ENCODE results near the gene DAGLA. TPM values are rescaled to one million over a fixed set of nuclear protein-coding genes. Genes with fewer than 3 reads are reported as not detected.
"Not testable (repeated sequence)": the region's sequence is repeated elsewhere in the genome, so short reads cannot be mapped to it uniquely, and the experiment has no call there.

Gene DAGLA
- total RNA-seq, 1 experiment from 2014 or later = 0.52 TPM

DNA sequence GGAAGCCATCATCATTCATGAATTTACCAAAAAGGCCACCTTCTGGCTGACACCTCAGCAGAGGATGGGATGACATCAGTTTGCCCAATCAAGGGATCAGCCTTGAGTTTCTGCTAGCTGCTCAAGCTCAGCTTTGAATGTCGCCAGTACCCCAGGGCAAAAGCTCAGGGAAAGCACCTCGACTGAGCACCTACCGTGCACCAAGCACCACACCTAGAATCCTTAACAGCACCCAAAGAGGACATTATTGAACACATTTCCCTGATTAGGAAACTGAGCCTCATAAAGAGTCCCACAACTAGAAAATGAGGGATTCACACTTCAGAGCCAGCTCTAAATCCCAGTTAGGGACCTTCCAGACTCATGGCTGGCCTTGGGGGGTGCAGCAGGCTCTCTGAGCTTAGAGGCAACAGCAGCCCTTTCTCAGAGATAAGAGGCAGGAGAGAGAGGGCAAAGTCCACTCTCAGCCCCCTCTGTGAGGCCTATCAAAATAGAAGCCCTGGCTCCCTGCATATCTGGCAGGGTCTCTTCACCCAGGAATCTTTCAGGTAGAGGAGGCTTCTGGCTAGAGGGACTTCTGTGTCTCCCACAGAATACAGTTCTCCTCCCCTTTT, 13.4 kb upstream of the DAGLA start:
- DNase-seq (ENCODE audit: extremely low read depth, low read depth) = no peak

DNA sequence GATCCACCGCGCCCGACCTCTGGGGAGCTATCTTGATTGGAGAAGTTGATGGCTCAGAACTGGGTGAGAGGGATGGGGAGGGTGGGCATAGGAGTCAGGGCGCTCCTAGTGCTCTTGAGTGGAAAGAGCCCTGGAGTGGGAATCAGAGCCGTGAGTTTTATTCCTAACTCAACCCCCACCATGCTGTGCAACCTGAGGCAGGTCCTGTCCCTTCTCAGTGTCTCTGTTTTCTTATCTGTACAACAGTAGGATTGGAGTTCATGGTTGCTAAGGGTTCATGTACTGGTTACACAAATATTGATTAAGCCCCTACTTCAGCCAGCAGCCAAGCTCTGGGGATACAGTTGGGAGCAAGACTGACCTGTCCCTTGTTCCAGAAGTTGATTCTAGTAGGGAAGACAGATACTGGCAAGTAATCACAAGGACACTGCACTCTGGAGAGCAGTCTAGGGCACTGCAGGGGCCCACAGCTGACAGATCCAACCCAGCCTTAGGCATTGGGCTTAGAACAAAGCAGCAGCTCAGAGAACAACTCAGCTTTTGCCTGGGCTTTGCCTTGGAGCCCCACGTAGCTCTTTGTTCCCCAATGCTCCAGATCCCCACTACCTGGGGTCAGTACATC, 12.4 kb upstream of the DAGLA start:
- DNase-seq (ENCODE audit: extremely low read depth, low read depth) = no peak

DNA sequence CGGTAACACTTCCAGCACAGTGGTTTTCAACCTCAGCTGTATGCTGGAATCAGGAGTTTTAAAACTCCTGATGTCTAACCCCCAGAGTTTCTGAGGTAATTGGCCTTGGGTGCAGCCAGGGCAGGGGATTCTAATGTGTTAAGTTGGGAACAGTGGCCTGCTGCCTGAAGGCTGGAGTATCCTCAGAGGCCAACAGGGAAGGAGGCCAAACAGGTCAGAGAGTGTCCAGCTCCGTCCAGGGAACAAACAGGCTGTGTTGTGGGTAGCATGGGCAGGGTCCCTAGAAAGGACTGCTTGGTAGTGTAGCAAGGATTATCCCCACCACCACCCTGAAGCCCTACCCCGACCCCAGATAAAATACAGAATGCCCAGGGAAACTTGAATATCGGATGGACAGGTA, 10.8 kb upstream of the DAGLA start:
- DNase-seq (ENCODE audit: extremely low read depth, low read depth) = no peak

DNA sequence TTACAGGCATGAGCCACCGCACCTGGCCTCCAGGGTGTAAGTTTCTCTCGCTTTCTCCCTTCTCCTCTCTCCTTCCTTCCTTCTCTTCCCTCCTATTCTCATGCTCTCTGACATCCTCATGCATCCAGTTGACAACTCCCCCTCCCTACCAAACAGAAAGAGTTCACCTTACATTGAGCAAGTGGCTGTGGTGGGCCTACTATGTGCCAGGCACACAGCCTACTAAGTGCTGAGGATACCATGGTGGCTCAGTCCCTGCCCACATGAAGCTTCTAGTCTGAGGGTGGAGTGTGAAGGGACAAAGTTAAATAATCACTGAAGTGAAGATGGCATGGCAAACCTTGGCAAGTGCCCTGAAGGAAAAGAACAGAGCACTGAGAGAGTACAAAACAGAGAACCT, 9.6 kb upstream of the DAGLA start:
- DNase-seq (ENCODE audit: extremely low read depth, low read depth) = no peak

DNA sequence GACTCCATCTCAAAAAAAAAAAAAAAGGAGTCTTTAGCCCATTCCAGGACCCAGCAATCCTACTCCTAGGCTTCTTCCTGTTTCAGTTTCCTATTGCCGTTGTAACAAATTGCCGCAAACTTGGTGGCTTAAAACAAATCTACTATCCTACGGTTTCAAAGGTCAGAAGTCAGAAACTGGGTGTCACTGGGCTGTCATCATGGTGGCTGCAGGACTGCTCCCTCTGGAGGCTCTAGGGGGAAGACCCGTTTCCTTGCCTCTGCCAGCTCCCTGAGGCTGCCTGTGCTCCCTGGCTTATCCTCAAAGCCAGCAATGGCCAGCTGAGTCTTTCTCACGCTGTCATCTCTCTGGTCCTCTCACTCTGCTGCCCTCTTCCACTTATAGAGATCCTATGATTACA, 8.7 kb upstream of the DAGLA start:
- no peak for DNase-seq (ENCODE audit: extremely low read depth, low read depth)

DNA sequence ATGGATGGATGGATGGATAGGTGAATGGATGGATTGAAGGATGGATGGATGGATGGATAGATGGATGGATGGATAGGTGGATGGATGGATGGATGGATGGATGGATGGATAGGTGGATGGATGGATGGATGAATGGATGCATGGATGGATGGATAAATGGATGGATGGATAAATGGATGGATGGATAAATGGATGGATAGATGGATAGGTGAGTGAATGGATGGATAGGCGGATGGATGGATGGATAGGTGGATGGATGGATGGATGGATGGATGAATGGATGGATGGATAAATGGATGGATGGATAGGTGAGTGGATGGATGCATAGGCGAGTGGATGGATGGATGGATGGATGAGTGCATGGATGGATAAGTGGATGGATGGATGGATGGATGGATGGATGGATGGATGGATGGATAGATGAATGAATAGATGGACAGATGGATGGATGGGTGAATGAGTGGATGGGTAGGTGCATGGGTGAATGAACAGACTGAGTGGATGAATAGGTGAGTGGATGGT, 6.2 kb upstream of the DAGLA start:
- not testable (repeated sequence) for DNase-seq (ENCODE audit: extremely low read depth, low read depth)

DNA sequence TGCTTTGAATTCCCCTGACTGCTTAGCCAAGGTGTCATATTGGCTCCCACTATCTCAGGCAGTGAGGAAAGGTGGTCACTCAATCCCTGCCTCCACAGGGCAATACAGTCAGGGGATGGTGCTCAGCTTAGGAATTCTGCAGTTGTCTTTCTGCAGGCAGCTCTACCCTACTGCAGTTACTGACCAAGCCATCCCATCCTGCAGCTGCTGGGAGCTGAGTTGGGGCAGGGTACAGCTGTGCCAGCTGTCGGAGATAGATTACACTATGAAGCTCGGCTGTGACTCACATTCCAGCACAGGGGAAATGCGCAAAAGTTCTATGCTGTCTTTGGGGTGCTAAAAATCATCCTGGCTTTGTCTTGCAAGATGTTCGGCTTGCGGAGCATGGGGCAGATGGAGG, 4.4 kb upstream of the DAGLA start:
- DNase-seq (ENCODE audit: extremely low read depth, low read depth) = no peak

DNA sequence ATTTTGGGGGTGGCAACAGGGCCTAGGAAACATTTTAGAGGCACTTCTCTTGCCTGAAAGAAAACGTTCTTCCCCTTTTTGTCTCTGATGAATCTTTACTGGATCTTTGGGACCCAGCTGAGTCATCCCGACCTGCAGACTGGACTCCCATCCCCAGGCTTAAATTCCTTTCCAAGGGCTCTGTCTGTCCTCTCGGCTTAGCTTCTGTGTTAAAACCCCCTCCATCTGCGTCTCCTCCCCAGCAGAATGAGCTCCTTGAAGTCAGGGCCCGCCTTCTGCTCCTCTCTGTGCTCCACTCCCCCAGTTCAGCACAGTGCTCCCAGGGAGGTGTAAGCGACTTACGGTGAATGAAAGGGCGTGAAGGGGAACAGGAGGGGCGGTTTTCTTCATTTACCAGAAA, 895 bp upstream of the DAGLA start:
- no peak for DNase-seq (ENCODE audit: extremely low read depth, low read depth)

DNA sequence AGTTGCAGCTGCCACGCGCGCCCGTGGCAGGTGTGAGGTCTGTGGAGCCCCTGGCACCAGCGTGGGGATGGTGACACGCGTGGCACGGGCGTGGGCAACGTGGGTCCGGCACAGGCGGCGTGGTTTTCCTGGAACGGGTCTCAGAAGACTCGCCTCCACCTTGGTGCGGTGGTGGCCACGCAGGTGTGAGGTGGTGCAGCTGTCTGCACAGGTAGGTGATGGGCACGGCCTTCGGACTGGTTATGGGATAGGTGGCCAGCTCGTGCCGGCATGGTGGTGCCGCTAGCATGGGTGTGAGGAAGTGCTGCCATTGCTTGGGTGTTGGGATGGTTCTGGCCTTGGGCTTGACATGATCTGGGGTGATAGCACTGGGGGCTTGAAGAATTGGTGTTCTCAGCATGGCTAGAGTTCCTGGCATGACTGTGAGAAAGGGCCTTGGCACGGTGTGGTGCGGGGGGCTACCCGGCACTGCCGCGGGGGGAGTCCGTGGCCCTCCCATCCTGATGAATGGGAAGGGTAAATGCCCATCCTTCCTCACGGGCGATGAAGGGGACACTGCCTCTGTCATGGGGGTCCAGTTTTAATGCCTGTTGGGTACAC, 531 bp downstream of the DAGLA start:
- no peak for DNase-seq (ENCODE audit: extremely low read depth, low read depth)

DNA sequence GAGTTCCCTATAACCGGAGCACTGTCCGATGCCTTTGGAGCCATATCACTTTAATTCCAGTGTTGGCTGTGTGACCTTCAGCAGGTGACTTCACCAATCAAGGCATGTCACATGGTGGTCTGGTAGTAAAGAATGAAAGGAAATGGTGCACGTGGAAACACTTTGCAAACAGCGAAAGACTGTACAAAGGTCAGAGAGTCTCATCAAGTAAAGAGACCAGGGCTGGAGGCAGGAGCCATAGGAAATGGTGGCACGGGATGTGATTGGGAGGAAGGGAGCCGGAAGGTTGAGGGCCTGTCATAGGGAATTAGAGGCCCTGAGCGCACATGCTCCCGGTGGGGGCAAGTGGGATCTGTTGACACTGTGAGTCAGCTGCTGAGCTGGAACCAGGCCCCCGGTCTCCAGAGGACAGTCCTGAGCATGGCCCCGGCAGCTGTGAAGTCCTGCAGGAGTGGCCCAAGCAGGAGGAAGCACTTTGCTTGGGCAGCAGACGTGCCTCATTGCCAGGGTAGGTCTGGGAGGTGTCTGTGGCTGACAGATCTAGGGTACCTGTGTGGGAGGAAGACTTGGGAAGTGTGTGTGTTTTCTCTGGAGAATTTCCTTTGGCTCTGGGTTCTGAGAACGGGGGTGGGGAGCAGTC, 2.0 kb downstream of the DAGLA start:
- DNase-seq (ENCODE audit: extremely low read depth, low read depth) = no peak

DNA sequence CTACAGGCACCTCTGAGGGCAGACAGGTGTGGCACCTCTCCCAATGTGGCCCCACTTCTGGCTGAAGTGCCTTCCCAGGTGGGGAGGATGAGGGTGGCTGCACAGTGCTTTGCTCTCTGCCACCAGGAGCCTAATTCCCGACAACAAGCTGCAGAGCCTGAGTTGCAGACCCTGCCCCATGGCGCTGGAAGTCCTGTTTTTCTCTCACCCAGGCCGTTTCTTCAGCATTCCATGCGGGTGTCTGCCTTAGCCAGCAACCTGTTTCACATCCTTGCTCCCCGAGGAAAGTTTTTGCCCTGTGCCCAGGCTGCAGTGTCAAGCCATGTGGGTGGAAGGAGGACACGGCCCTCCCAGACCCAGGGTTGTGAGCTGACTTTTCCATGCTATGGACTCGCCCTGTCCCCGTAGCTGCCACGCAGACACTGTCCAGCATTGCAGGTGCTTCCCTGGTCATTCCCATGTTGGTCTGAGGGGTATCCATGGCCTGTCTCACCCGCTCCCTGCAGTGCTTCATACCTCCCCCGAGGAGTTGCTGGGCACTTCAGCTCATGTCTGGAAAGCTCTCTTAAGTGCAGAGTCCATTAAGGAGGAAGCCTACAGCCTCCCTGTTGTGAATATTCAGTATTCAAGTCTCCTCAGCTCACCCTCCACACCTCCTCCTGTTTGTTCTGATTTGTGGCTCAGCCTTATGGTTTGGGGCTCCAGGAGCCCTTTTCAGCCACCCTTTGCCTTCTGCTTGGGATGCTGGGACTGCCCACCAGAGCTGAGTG, 2.9 kb downstream of the DAGLA start:
- no peak for DNase-seq (ENCODE audit: extremely low read depth, low read depth)

DNA sequence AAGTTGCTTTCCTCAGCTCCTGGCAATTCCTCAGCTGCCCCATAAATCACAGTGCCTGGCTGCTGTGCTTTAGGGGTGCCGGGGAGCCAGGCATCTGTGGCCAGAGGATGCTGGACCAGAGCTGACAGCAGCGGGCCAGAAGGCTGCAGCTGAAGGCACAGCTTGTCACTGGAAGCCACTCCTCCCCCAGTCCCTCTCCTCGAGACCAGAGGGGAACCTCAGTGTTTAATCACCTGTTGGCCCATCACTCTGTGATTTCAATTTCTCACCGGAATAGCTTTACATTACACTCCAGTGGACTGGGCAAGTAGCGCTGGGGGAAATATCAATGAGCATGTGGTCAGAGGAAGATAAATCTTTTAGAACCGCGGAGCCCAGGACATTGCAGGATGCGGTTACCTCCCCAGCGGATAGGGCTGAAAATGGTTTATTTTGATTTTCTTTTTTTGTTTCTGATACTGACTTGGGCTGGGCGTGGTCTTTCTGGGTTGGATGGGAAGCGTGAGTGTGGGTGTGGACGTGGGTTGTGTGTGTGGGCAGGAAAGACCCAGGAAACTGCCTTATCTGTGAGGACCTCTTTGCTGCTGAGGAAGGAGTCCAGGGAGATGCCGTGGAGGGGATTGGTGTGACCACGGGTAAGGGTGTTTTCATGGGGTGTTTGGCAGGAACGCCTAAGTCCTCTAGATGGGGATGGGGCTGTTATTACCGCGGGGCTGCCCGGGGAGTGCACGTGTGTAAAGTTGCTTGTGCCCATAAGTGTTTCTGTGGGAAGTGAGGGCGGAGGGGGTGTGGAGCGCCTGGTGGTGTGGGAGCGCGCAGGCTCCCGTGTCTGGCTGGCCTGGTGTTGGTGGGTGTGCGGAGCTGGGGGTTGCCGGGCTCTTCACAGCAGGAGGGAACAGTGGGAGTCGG, 4.0 kb downstream of the DAGLA start:
- no peak for DNase-seq (ENCODE audit: extremely low read depth, low read depth)

DNA sequence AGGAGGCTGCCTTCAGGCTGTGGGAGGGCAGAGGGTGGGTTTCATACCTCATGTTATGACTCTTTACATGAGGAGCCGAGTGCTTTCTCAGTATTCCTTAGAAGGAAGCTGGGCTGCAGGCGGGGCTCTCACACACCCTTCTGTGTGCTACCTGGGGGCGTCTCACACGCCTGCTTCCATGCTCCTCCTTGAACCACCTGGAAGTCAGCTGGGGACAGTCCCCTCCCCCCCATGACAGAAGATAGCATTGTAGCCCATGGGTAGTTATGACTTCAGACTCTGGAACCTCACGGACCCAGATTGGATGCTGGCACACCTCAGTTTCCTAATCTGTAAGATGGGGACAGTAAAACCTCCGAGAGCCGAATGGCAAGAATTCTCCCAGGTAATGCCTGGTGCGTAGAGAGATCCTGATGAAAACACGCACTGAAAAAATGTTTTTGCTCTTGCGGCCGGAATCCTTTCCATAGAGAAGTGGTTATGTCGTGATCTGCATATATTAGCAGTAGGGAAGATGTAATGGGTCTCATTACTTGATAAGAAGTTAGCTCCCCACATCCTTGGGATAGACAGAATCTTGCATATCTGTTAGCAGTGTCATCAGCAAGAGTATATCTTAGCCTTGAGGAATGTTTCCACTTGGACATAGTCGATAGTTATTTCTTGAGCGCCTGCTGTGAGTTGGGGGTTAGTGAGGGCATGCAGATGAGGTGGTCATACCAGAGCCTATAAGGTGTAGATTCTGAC, 4.9 kb downstream of the DAGLA start:
- no peak for DNase-seq (ENCODE audit: extremely low read depth, low read depth)

DNA sequence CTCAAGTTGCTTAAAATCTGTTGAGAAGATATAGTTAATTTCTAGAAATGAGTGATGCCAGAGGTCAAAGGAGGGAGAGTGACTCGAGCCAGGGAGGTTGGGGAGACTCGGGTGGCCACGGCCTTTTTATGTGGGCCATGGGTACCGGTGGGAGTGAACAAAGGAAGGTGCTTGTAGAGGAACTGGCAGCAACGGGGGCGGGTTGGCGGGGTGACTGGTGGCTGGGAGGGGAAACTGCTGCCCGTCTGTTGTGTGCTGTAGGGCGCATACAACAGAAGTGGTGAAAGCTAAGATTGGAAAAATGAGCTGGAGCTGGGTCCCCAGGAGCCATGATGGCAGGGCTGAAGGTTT, 5.4 kb downstream of the DAGLA start:
- DNase-seq (ENCODE audit: extremely low read depth, low read depth) = no peak

DNA sequence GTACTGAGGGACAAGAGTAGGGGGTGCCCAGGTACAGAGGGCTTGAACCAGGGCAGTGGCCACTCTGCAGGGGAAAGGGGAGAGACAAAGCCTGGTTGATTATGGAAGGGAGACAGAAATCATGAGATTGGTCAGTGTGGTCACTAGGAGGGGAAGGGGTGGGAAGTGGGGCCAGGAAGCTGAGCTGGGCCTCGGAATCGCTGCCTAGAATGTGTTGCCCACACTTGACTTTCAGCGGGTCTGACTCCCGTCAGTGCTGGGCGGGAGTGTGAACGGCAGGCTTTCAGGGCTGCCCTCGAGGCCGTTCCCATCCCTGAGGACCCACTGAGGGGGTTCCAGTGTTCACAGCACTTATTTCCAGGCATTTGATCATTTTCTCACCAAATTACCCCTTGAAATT, 5.9 kb downstream of the DAGLA start:
- DNase-seq (ENCODE audit: extremely low read depth, low read depth) = no peak

DNA sequence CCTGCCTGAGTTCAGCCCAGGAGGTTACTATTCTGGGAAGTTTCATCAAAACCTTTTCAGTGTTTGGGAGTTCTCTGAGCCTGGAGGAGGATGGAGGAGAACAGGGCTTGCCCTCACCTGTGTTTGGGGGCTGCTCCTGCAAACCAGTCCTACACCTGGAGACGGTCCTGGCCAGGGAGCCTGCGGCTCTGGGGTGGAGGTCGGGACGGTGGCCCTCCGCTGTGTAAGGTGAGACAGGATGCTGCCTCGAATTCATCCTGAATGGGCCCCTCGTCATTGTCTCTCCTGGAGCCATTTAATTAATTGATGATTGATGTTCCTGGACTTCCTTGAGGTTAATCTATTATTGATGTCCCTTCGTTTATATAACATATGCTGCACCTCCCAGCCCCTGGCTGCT, 6.3 kb downstream of the DAGLA start:
- DNase-seq (ENCODE audit: extremely low read depth, low read depth) = no peak

DNA sequence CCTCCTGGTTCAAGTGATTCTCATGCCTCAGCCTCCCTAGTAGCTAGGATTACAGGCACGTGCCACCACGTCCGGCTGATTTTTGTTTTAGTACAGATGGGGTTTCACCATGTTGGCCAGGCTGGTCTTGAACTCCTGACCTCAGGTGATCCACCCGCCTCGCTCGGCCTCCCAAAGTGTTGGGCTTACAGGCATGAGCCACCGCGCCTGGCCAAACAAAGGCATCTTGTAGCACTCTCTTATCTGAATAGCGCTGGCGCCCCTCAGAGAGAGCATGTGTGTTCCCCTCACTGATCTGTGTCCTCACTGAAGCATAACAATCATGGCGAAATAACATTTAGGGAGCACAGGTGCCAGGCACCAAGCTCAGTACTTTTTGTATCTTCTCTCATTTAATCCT, 7.2 kb downstream of the DAGLA start:
- DNase-seq (ENCODE audit: extremely low read depth, low read depth) = no peak

DNA sequence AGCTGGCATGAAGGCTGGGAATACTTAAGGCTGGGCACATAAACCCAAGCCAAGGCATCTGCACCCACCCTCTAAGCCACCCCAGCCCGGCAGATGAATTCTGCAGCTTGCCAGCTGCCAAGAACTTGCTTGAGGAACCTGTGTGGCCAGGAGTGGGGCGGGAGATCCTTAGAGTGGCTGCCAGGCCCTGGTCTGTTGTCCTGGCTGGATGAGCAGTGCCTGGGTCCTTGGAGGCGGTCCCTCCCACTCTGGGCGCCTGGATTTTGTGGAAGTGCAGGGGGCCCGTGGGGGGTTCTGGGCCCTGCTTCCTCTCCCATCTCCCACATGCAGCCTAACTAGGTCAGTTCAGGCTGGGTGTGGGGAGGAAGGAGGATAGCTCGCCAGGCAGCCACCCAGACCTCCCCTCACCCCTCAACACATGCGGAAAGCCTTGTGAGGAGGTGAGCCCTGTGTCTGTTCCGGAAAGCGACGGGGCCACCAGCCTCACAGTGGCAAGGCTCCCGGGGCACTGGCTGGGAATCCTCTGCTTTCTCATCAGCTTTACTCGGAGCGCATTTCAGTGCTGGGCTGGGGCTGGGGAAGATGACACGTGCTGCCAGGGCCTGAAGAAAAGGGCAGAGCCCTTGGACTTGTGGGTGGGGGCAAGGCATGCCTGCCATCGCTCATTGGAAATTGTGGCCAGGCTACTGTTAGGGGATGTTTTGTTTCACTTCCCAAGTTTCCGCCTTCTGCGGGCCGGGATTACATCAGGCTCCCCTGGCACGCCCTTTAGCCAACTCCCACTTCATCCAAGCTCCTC, 8.4 kb downstream of the DAGLA start:
- no peak for DNase-seq (ENCODE audit: extremely low read depth, low read depth)

DNA sequence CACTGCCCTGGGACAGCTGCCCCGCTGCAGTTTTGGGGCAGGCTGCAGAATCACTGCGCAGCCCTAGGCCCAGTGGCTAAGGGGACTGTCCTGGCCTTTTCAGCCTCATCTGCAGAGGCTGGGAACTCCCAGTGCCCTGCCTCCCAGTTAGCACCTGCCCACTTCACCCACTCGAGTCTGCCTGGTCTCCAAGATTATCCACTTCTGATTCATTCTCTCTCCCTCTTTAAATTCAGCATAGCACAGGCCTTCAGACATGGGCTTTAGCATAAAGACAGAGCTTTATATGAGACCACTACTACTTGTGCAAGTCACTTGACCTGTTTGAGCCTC, 8.9 kb downstream of the DAGLA start:
- DNase-seq (ENCODE audit: extremely low read depth, low read depth) = no peak

Data from NCI-H460 (cell line).